GM18909 (cell line): Measurements from ENCODE around the gene UBIAD1.

Source experiments
- ATAC-seq: cut with Tn5 transposase; IDR thresholded peaks from one replicate; pipeline ENCODE4 v1.9.1; 2021; ENCODE audit warnings: mild to moderate bottlenecking; ENCODE audit not compliant: unreplicated experiment, poor library complexity

UBIAD1 gene

GRCh38 chr1:11334821-11335220, 61.8 kb downstream of the UBIAD1 start:
- no peak for ATAC-seq

- peak; percentile 90 for ATAC-seq
Observed at GRCh38 chr1:11335417-11336056, 62.5 kb downstream of the UBIAD1 start.

GRCh38 chr1:11337580-11338073, 64.6 kb downstream of the UBIAD1 start:
- no peak for ATAC-seq
